Hepatocyte (in vitro differentiated cells): ENCODE measurements around the gene OR2J2. TPM values are rescaled to one million over a fixed set of nuclear protein-coding genes. Genes with fewer than 3 reads are reported as not detected.
"Not testable (repeated sequence)": the region's sequence is repeated elsewhere in the genome, so short reads cannot be mapped to it uniquely, and the experiment has no call there.

ENCODE experiments used
- DNase-seq: peaks from one replicate; pipeline ENCODE4 v3.0.0-alpha.2; 2016; ENCODE audit warnings: low spot score
- H2AFZ ChIP-seq: fragments of 200-600 bp; sonication (generic); 2 replicates; pipeline ENCODE4 v1.6.0; 2016; ENCODE audit warnings: antibody characterized with exemption, mild to moderate bottlenecking
- H3K27ac ChIP-seq: fragments of 200-600 bp; sonication (generic); 2 replicates; pipeline ENCODE4 v1.5.1; 2016; ENCODE audit warnings: mild to moderate bottlenecking
- H3K27me3 ChIP-seq: fragments of 200-600 bp; sonication (generic); 2 replicates; pipeline ENCODE4 v1.6.1; 2016
- H3K36me3 ChIP-seq: fragments of 200-600 bp; sonication (generic); replicated peaks from 2 replicates; pipeline ENCODE4 v1.5.1; 2016; ENCODE audit warnings: low read depth; ENCODE audit not compliant: insufficient read depth
- H3K4me1 ChIP-seq: fragments of 200-600 bp; sonication (generic); 2 replicates; pipeline ENCODE4 v1.5.1; 2016; ENCODE audit warnings: mild to moderate bottlenecking, moderate library complexity; ENCODE audit not compliant: insufficient read depth
- H3K4me2 ChIP-seq: fragments of 200-600 bp; sonication (generic); 2 replicates; pipeline ENCODE4 v1.6.0; 2016
- H3K4me3 ChIP-seq: fragments of 200-600 bp; sonication (generic); 2 replicates; pipeline ENCODE4 v1.5.1; 2016; ENCODE audit warnings: mild to moderate bottlenecking
- H3K79me2 ChIP-seq: fragments of 200-600 bp; sonication (generic); 2 replicates; pipeline ENCODE4 v1.6.0; 2017; ENCODE audit warnings: mild to moderate bottlenecking
- H3K9me2 ChIP-seq: fragments of 200-600 bp; sonication (generic); replicated peaks from 2 replicates; pipeline ENCODE4 v1.6.0; 2017; ENCODE audit warnings: mild to moderate bottlenecking; ENCODE audit not compliant: insufficient read depth
- H3K9me3 ChIP-seq: fragments of 200-600 bp; sonication (generic); 2 replicates; pipeline ENCODE4 v1.5.1; 2016; ENCODE audit warnings: low read depth, mild to moderate bottlenecking
- H4K20me1 ChIP-seq: fragments of 200-600 bp; sonication (generic); 2 replicates; pipeline ENCODE4 v1.6.0; 2016; ENCODE audit warnings: mild to moderate bottlenecking; ENCODE audit not compliant: insufficient read depth, poor library complexity, severe bottlenecking
- EZH2 ChIP-seq: fragments of 200-600 bp; sonication (generic); IDR thresholded peaks from 2 replicates; pipeline ENCODE4 v1.6.1; 2016; ENCODE audit warnings: antibody characterized with exemption, mild to moderate bottlenecking, borderline replicate concordance
- EZH2phosphoT487 ChIP-seq: fragments of 200-600 bp; sonication (generic); IDR thresholded peaks from one replicate; pipeline ENCODE4 v1.6.1; 2018; ENCODE audit warnings: antibody characterized with exemption, mild to moderate bottlenecking, low read depth, moderate library complexity; ENCODE audit not compliant: unreplicated experiment, severe bottlenecking
- WGBS: methylation state at CpG from one replicate; pipeline ENCODE4 v1.1.6; 2016; ENCODE audit warnings: low lambda C conversion rate; ENCODE audit errors: missing lambda C conversion rate; 5-methylcytosine and 5-hydroxymethylcytosine counted together
- polyA plus RNA-seq: library from polyadenylated mRNA; unstranded; fragments of >200 nt; fragmentation: Nextera tagmentation; extraction: Ambion mirVana; gene quantifications from 2 replicates; pipeline ENCODE4 v1.2.1, GENCODE V29; 2016
- total RNA-seq: library from RNA; depleted of rRNA; stranded (reverse); fragments of >200 nt; gene quantifications from 2 replicates; pipeline ENCODE4 v1.2.3, GENCODE V29; 2014
- TF ChIP-seq, protein P1 (sequence below): fragments of 200-600 bp; sonication (generic); IDR thresholded peaks from 2 replicates; pipeline ENCODE4 v1.5.1; 2016; ENCODE audit warnings: antibody characterized with exemption, mild to moderate bottlenecking; ENCODE audit not compliant: poor library complexity

OR2J2 gene
- total and polyA plus RNA-seq, 2 experiments from 2014 or later = not detected

DNA sequence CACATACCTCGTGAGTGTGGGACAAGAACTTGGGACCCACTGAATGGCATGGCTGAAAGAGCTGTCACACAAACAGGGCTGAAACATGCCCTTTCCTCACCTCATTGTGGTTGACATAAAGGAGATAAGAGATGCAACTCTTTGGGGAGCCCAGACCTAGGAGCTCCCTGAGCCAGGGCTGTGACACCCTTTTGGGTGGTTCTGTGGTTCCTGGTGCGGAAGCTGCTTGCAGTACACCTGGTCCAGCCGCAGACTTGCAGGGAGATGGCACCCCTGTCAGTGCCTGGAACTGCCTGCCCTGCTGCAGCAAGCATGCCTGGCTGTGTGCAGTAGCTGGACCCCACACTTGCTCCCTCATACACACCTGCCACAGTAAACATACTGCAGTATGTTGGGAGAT, 31.3 kb downstream of the OR2J2 start:
- Histone ChIP-seq H3K4me2 (no peak overlapping the region), H2AFZ (no peak overlapping the region), H3K27ac (no peak overlapping the region), H3K4me1 (no peaks in the 10 kb centered on the region), H3K4me3 (no peak overlapping the region), H3K36me3 (no peaks in the 10 kb centered on the region), H4K20me1 (no peaks in the 10 kb centered on the region), H3K27me3 (no peaks in the 10 kb centered on the region), H3K9me3 (no peaks in the 10 kb centered on the region), H3K79me2 (no peaks in the 10 kb centered on the region), H3K9me2 (no peaks in the 10 kb centered on the region)
- no peak for DNase-seq
- TF ChIP-seq, protein P1, sequence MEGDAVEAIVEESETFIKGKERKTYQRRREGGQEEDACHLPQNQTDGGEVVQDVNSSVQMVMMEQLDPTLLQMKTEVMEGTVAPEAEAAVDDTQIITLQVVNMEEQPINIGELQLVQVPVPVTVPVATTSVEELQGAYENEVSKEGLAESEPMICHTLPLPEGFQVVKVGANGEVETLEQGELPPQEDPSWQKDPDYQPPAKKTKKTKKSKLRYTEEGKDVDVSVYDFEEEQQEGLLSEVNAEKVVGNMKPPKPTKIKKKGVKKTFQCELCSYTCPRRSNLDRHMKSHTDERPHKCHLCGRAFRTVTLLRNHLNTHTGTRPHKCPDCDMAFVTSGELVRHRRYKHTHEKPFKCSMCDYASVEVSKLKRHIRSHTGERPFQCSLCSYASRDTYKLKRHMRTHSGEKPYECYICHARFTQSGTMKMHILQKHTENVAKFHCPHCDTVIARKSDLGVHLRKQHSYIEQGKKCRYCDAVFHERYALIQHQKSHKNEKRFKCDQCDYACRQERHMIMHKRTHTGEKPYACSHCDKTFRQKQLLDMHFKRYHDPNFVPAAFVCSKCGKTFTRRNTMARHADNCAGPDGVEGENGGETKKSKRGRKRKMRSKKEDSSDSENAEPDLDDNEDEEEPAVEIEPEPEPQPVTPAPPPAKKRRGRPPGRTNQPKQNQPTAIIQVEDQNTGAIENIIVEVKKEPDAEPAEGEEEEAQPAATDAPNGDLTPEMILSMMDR = no peak
- TF ChIP-seq EZH2phosphoT487 (no peak), EZH2 (no peak)
- 93% methylated on average over 3 of the region's 3 CpGs for WGBS

DNA sequence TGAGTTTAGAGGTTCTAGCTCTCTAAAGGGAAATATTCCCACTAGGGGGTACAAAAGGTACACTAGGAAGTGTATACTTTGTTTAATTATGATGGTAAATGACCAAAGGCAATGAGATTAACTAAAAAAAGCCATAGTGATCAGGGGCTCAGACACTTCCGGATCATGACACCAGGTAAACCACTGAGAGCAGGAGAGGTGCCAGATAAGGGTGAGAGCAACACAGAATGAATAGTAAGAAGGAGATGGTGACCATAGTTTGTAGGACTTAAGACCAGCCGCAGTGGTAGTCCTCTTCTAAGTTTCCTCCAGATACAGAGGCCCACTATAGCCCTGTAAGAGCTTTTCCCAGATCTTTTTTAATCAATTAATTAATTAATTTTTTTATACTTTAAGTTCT, 40.8 kb downstream of the OR2J2 start:
- no peak overlapping the region for H2AFZ ChIP-seq
- no peak overlapping the region for H3K27ac ChIP-seq
- no peaks in the 10 kb centered on the region for H3K9me2 ChIP-seq
- no peaks in the 10 kb centered on the region for H3K79me2 ChIP-seq
- no peaks in the 10 kb centered on the region for H3K27me3 ChIP-seq
- H3K36me3 ChIP-seq = no peaks in the 10 kb centered on the region
- no peak for DNase-seq
- no peak overlapping the region for H3K4me3 ChIP-seq
- no peaks in the 10 kb centered on the region for H3K9me3 ChIP-seq
- H3K4me2 ChIP-seq = no peak overlapping the region
- no peaks in the 10 kb centered on the region for H3K4me1 ChIP-seq
- 84% methylated on average over 2 of the region's 2 CpGs for WGBS
- TF ChIP-seq EZH2 (no peak), EZH2phosphoT487 (no peak)
- TF ChIP-seq, protein P1 = no peak
- H4K20me1 ChIP-seq = no peaks in the 10 kb centered on the region

DNA sequence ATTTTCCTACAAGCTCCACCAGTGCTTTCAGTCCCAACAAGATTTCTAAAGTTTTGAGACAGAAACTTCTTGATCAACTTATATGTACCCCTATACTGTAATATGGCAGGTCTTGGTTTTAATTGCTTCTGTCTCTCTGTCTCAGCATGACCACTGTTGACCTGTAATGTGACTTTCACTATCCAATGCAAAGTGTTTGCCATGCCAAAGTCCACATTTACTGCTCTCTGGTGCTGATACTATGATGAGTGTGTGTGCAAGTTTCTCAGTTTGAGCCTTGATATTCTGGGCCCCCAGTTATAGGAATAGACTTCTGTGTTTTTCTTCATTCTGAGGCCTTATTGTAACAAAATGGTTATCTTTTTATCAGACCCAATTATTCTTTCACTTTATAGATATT, 45.8 kb downstream of the OR2J2 start:
- TF ChIP-seq EZH2 (no peak), EZH2phosphoT487 (no peak)
- TF ChIP-seq, protein P1 = no peak
- H3K79me2 ChIP-seq = no peaks in the 10 kb centered on the region
- no peak overlapping the region for H3K4me2 ChIP-seq
- H3K36me3 ChIP-seq = no peaks in the 10 kb centered on the region
- H3K27me3 ChIP-seq = no peaks in the 10 kb centered on the region
- no peaks in the 10 kb centered on the region for H3K9me3 ChIP-seq
- no peaks in the 10 kb centered on the region for H3K4me1 ChIP-seq
- no peak overlapping the region for H3K4me3 ChIP-seq
- DNase-seq = peak; percentile 47
- H4K20me1 ChIP-seq = no peaks in the 10 kb centered on the region
- no peak overlapping the region for H2AFZ ChIP-seq
- H3K27ac ChIP-seq = no peak overlapping the region
- H3K9me2 ChIP-seq = no peaks in the 10 kb centered on the region

DNA sequence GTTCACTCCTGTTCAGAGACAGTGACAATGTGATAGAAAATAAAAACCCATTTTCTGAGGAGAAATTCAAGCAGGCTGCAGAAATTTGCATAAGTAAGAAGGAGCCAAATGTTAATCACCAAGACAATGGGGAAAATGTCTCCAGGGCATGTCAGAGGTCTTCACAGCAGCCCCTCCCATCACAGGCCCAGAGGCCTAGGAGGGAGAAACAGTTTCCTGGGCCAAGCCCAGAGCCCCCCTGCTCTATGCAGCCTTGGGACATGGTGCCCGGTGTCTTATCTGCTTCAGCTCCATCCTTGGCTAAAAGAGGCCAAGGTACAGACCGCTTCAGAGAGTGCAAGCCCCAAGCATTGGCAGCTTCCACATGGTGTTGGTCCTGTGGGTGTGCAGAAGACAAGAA, 46.5 kb downstream of the OR2J2 start:
- not testable (repeated sequence) for H4K20me1 ChIP-seq, H3K27ac ChIP-seq, H3K36me3 ChIP-seq, H3K4me1 ChIP-seq, DNase-seq, H3K9me2 ChIP-seq, H3K4me2 ChIP-seq, H3K4me3 ChIP-seq, H3K79me2 ChIP-seq, H2AFZ ChIP-seq, H3K9me3 ChIP-seq, H3K27me3 ChIP-seq
- 46% methylated on average over 2 of the region's 2 CpGs for WGBS

DNA sequence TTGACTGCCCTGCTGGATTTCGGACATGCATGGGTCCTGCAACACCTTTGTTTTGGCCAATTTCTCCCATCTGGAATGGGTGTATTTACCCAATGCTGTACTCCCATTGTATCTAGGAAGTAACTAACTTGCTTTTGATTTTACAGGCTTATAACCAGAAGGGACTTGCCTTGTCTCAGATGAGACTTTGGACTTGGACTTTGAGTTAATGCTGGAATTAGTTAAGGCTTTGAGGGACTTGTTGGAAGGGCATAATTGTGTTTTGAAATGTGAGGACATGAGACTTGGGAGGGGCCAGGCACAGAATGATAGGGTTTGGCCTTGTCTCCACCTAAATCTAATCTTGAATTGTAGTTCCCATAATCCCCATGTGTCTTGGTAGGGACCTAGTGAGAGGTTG, 47.3 kb downstream of the OR2J2 start:
- 62% methylated on average over 1 of the region's 1 CpG for WGBS
- not testable (repeated sequence) for H3K9me2 ChIP-seq, DNase-seq, H3K79me2 ChIP-seq, H3K27ac ChIP-seq, H4K20me1 ChIP-seq, H3K9me3 ChIP-seq, H3K36me3 ChIP-seq, H2AFZ ChIP-seq, H3K4me2 ChIP-seq, H3K27me3 ChIP-seq, H3K4me3 ChIP-seq, H3K4me1 ChIP-seq
